IgD-negative memory B cell (primary cell): ENCODE results near the gene FKBP1A. TPM values are rescaled to one million over a fixed set of nuclear protein-coding genes. Genes with fewer than 3 reads are reported as not detected.
"Not testable (repeated sequence)": the region's sequence is repeated elsewhere in the genome, so short reads cannot be mapped to it uniquely, and the experiment has no call there.

Source experiments
- H3K27ac Mint-ChIP-seq, 3 donors: one replicate each; pipeline ENCODE4 v1.8.0; 2020 to 2022; ENCODE audit warnings: mild to moderate bottlenecking in 3 of 3, mixed read lengths in 3 of 3, moderate library complexity in 1 of 3
- H3K27me3 Mint-ChIP-seq: one replicate; pipeline ENCODE4 v1.8.0; 2021; ENCODE audit warnings: mixed read lengths
- H3K36me3 Mint-ChIP-seq: one replicate; pipeline ENCODE4 v1.8.0; 2020; ENCODE audit warnings: mild to moderate bottlenecking, mixed read lengths
- H3K4me1 Mint-ChIP-seq, 3 donors: one replicate each; pipeline ENCODE4 v1.8.0; 2020 to 2022; ENCODE audit warnings: mixed read lengths in 3 of 3, mild to moderate bottlenecking in 1 of 3
- H3K4me3 Mint-ChIP-seq, 4 donors: one replicate each; pipeline ENCODE4 v1.8.0; 2020 to 2022; ENCODE audit warnings: mild to moderate bottlenecking in 4 of 4, mixed read lengths in 4 of 4, moderate library complexity in 3 of 4
- H3K9me3 Mint-ChIP-seq, 3 donors: one replicate each; pipeline ENCODE4 v1.8.0; 2020 to 2021; ENCODE audit warnings: mixed read lengths in 3 of 3, mild to moderate bottlenecking in 1 of 3
- polyA plus RNA-seq: library from polyadenylated mRNA; unstranded; fragments of 300-500 nt; fragmentation: Illumina TruSeq; gene quantifications from one replicate; pipeline ENCODE4 v1.2.3, GENCODE V29; 2021

FKBP1A gene
- polyA plus RNA-seq, 1 donor from 2014 or later: 36.1 TPM

GRCh38 chr20:1345030-1345755, 47.7 kb downstream of the FKBP1A start:
- Mint-ChIP-seq H3K36me3 (peaks cover 9% of the 10 kb centered on the region), H3K27me3 (no peaks in the 10 kb centered on the region), H3K9me3 (peaks cover 1 to 4% (median 2%) of the 10 kb centered on the region in 3 donors), H3K4me1 (peaks cover 5 to 8% (median 6%) of the 10 kb centered on the region in 3 donors), H3K4me3 (no peak overlapping the region), H3K27ac (peak overlapping the region in 1 of 3 donors; percentile 4)

- H3K36me3 Mint-ChIP-seq, H3K9me3 Mint-ChIP-seq: not testable (repeated sequence)
Measured at GRCh38 chr20:1343446-1344124, 49.3 kb downstream of the FKBP1A start.

GRCh38 chr20:1341561-1342265, 51.1 kb downstream of the FKBP1A start:
- no peak overlapping the region for H3K4me3 Mint-ChIP-seq
- peaks cover 4 to 8% (median 8%) of the 10 kb centered on the region in 3 donors for H3K4me1 Mint-ChIP-seq
- peak overlapping the region in 1 of 3 donors; percentile 67 for H3K27ac Mint-ChIP-seq
- no peaks in the 10 kb centered on the region for H3K27me3 Mint-ChIP-seq
- no peaks in the 10 kb centered on the region for H3K9me3 Mint-ChIP-seq
- peaks cover 1% of the 10 kb centered on the region for H3K36me3 Mint-ChIP-seq

More at GRCh38 chr20:1343446-1344124, 49.3 kb downstream of the FKBP1A start:
- not testable (repeated sequence) for H3K4me1 Mint-ChIP-seq, H3K27me3 Mint-ChIP-seq, H3K27ac Mint-ChIP-seq, H3K4me3 Mint-ChIP-seq

- Mint-ChIP-seq H3K4me3 (no peak overlapping the region), H3K9me3 (no peaks in the 10 kb centered on the region), H3K27me3 (no peaks in the 10 kb centered on the region), H3K4me1 (peaks cover 4 to 8% (median 7%) of the 10 kb centered on the region in 3 donors), H3K36me3 (peaks cover 1% of the 10 kb centered on the region), H3K27ac (no peak overlapping the region)
Measured at GRCh38 chr20:1338801-1339200, 54.1 kb downstream of the FKBP1A start.

- no peak overlapping the region for H3K4me3 Mint-ChIP-seq
- H3K27ac Mint-ChIP-seq: peak overlapping the region in 1 of 3 donors; percentile 48
- H3K27me3 Mint-ChIP-seq: no peaks in the 10 kb centered on the region
- no peaks in the 10 kb centered on the region for H3K9me3 Mint-ChIP-seq
- H3K4me1 Mint-ChIP-seq: peaks cover 4 to 8% (median 7%) of the 10 kb centered on the region in 3 donors
- H3K36me3 Mint-ChIP-seq: no peaks in the 10 kb centered on the region
Measured at GRCh38 chr20:1338096-1338495, 54.8 kb downstream of the FKBP1A start.

GRCh38 chr20:1337441-1337840, 55.4 kb downstream of the FKBP1A start:
- no peak overlapping the region for H3K4me3 Mint-ChIP-seq
- no peaks in the 10 kb centered on the region for H3K9me3 Mint-ChIP-seq
- peak overlapping the region in 1 of 3 donors; percentile 95 for H3K27ac Mint-ChIP-seq
- H3K27me3 Mint-ChIP-seq: no peaks in the 10 kb centered on the region
- H3K36me3 Mint-ChIP-seq: no peaks in the 10 kb centered on the region
- H3K4me1 Mint-ChIP-seq: peaks cover 4 to 8% (median 7%) of the 10 kb centered on the region in 3 donors

GRCh38 chr20:1336699-1337367, 56.0 kb downstream of the FKBP1A start:
- Mint-ChIP-seq H3K9me3 (no peaks in the 10 kb centered on the region), H3K27ac (peak overlapping the region; percentile 58 to 95 (median 63)), H3K4me3 (no peak overlapping the region), H3K4me1 (peaks cover 5 to 8% (median 7%) of the 10 kb centered on the region in 3 donors), H3K36me3 (no peaks in the 10 kb centered on the region), H3K27me3 (no peaks in the 10 kb centered on the region)

GRCh38 chr20:1335961-1336698, 56.7 kb downstream of the FKBP1A start:
- Mint-ChIP-seq H3K4me3 (no peak overlapping the region), H3K36me3 (no peaks in the 10 kb centered on the region), H3K4me1 (peaks cover 7 to 9% (median 8%) of the 10 kb centered on the region in 3 donors), H3K9me3 (no peaks in the 10 kb centered on the region), H3K27ac (peak overlapping the region; percentile 58 to 95 (median 59)), H3K27me3 (no peaks in the 10 kb centered on the region)

- no peak overlapping the region for H3K4me3 Mint-ChIP-seq
- peaks cover 11 to 19% (median 17%) of the 10 kb centered on the region in 3 donors for H3K4me1 Mint-ChIP-seq
- H3K27ac Mint-ChIP-seq: peak overlapping the region in 2 of 3 donors; percentile 29 to 62
- no peaks in the 10 kb centered on the region for H3K36me3 Mint-ChIP-seq
- H3K27me3 Mint-ChIP-seq: no peaks in the 10 kb centered on the region
- no peaks in the 10 kb centered on the region for H3K9me3 Mint-ChIP-seq
Measured at GRCh38 chr20:1334761-1335160, 58.1 kb downstream of the FKBP1A start.

- H3K4me1 Mint-ChIP-seq: peaks cover 14 to 24% (median 21%) of the 10 kb centered on the region in 3 donors
- H3K4me3 Mint-ChIP-seq: no peak overlapping the region
- H3K27me3 Mint-ChIP-seq: no peaks in the 10 kb centered on the region
- H3K9me3 Mint-ChIP-seq: no peaks in the 10 kb centered on the region
- peak overlapping the region in 1 of 3 donors; percentile 29 for H3K27ac Mint-ChIP-seq
- no peaks in the 10 kb centered on the region for H3K36me3 Mint-ChIP-seq
Measured at GRCh38 chr20:1334370-1334731, 58.5 kb downstream of the FKBP1A start.

- H3K4me1 Mint-ChIP-seq: peaks cover 16 to 26% (median 24%) of the 10 kb centered on the region in 3 donors
- H3K36me3 Mint-ChIP-seq: no peaks in the 10 kb centered on the region
- H3K9me3 Mint-ChIP-seq: no peaks in the 10 kb centered on the region
- H3K27ac Mint-ChIP-seq: peak overlapping the region in 1 of 3 donors; percentile 66
- no peaks in the 10 kb centered on the region for H3K27me3 Mint-ChIP-seq
- no peak overlapping the region for H3K4me3 Mint-ChIP-seq
Measured at GRCh38 chr20:1333462-1334369, 59.1 kb downstream of the FKBP1A start.

- Mint-ChIP-seq H3K9me3 (no peaks in the 10 kb centered on the region), H3K4me3 (no peak overlapping the region), H3K27me3 (no peaks in the 10 kb centered on the region), H3K36me3 (no peaks in the 10 kb centered on the region), H3K4me1 (peaks cover 16 to 31% (median 29%) of the 10 kb centered on the region in 3 donors), H3K27ac (peak overlapping the region in 2 of 3 donors; percentile 66 to 82)
Measured at GRCh38 chr20:1332749-1333300, 60.0 kb downstream of the FKBP1A start.

GRCh38 chr20:1331801-1332453, 60.9 kb downstream of the FKBP1A start:
- no peaks in the 10 kb centered on the region for H3K9me3 Mint-ChIP-seq
- no peaks in the 10 kb centered on the region for H3K27me3 Mint-ChIP-seq
- no peaks in the 10 kb centered on the region for H3K36me3 Mint-ChIP-seq
- peak overlapping the region in 1 of 4 donors; percentile 60 for H3K4me3 Mint-ChIP-seq
- peaks cover 16 to 37% (median 32%) of the 10 kb centered on the region in 3 donors for H3K4me1 Mint-ChIP-seq
- peak overlapping the region; percentile 82 to 97 (median 94) for H3K27ac Mint-ChIP-seq
